Measurements from ENCODE around the gene GINS3.

DNA sequence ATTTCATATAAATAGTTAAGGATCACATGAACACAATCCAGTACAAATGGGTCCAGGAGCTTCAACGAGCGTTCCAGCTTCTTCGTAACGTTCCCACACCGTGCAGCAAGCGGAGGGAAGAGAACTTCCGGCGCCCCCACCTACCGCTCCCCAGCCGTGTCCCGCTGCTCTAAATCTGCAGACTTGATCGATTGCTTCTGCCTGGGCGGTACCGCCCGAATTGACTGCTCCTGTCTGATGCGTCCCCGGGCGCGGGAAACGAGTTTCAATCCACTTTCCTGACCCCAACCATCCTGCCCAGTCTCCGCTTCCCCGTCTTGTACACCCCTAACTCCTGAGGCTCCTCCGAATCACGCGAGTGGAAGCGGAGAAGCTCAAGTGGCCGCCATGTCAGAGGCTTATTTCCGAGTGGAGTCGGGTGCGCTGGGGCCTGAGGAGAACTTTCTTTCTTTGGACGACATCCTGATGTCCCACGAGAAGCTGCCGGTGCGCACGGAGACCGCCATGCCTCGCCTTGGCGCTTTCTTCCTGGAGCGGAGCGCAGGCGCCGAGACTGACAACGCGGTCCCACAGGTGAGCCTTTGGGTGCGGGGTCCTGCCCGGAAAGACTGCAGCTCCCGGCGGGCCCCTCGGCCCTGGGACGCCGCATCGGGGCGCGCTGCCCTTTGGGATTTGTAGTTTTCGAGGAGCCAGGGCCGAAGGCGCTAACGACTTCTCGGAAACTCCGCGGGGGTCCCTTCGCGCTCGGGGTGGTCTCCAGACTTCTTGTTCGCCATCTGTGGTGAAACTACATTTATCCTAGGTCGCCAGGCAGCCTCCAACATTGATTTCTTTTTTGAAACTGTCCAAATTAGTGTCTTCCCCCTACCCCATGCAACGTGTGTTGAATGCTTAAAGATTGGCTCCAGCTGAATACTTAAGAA is at the start of gene GINS3:
- TF ChIP-seq CTCF (conservative IDR thresholded peaks at IDR 0.05; ENCODE audit: low read length) (no peak), EZH2phosphoT487 (IDR thresholded peaks at IDR 0.05; ENCODE audit: borderline replicate concordance, low read depth, low read length) (no peak)
